Measurements from ENCODE around the gene RCAN3.

RCAN3 gene

DNA sequence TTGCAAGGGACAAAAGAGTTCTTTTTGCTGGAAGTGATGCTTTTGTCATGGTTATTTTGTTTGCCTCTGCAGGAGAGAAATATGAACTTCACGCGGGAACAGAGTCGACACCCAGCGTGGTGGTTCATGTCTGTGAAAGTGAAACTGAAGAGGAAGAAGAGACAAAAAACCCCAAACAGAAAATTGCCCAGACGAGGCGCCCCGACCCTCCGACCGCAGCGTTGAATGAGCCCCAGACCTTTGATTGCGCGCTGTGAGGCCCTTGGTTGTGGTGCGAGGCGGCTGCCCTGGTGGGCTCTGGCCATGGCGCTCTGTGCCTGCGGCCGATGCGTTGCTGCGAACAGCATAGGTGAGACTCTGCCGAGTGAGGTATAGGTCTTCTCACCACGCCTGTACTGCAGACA is 32.4 kb downstream of the RCAN3 start:
- Histone ChIP-seq H4K20me1 (peaks cover 9% of the 10 kb centered on the region; the same call in 1 of the 2 replicates), H3K4me3 (peak overlapping the region; percentile 58), H3K4me1 (peaks cover 37% of the 10 kb centered on the region), H3K36me3 (no peaks in the 10 kb centered on the region), H3K4me2 (peak overlapping the region; percentile 87), H3K27me3 (peaks cover 11% of the 10 kb centered on the region), H3K9ac (no peak overlapping the region), H3K9me3 (no peaks in the 10 kb centered on the region), H3K27ac (no peak overlapping the region)
- TF ChIP-seq Cebpa-rat (IDR thresholded peaks at IDR 0.05) = no peak

DNA sequence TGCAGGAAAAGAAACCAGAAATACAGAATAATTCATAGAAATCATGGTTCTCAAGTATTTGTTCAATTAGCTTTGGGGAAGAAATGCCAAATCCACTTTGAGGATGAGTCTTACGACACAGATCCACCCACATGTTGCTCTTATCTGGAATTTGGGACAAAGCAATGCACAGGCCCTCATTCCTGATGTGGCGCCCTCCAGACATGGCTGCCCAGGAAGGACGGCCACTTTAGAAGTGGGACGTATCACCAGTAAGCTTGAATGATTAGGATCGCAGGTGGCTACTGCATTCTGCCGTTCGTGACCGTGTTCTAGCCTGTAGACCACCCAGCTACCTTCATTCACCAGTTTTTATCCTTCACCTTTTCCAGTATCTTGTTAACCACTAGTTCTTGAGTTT is 33.1 kb downstream of the RCAN3 start:
- no peaks in the 10 kb centered on the region for H3K9me3 ChIP-seq
- no peak overlapping the region for H3K4me3 ChIP-seq
- TF ChIP-seq Cebpa-rat (IDR thresholded peaks at IDR 0.05) = no peak
- no peaks in the 10 kb centered on the region for H3K36me3 ChIP-seq
- peaks cover 11% of the 10 kb centered on the region for H3K27me3 ChIP-seq
- peak overlapping the region; percentile 87 for H3K4me2 ChIP-seq
- no peak overlapping the region for H3K9ac ChIP-seq
- H3K4me1 ChIP-seq = peaks cover 37% of the 10 kb centered on the region
- no peak overlapping the region for H3K27ac ChIP-seq
- H4K20me1 ChIP-seq = peaks cover 9% of the 10 kb centered on the region; the same call in 1 of the 2 replicates

DNA sequence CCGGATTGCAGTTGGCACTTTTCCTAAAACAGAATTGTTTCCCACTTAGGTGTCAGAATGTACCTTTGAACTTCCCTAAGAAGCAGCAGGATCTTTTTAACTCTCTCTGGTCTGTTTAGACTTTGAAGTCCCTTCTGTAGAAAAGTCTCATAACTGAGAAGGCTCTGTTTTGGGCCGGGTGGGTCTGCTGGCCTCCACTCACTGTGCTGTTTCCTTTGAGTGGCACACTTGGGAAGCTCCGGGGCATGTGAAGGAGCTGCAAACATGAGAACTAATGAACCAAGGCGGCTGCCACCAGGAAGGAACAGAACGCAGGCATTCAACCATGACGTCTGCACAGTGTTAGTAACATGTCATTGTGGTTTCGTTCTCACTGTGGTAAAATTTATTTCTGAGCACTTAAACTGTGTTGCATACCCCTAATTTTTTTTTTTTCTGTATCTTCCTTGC is 33.8 kb downstream of the RCAN3 start:
- no peak overlapping the region for H3K4me3 ChIP-seq
- H3K27me3 ChIP-seq = peaks cover 11% of the 10 kb centered on the region

DNA sequence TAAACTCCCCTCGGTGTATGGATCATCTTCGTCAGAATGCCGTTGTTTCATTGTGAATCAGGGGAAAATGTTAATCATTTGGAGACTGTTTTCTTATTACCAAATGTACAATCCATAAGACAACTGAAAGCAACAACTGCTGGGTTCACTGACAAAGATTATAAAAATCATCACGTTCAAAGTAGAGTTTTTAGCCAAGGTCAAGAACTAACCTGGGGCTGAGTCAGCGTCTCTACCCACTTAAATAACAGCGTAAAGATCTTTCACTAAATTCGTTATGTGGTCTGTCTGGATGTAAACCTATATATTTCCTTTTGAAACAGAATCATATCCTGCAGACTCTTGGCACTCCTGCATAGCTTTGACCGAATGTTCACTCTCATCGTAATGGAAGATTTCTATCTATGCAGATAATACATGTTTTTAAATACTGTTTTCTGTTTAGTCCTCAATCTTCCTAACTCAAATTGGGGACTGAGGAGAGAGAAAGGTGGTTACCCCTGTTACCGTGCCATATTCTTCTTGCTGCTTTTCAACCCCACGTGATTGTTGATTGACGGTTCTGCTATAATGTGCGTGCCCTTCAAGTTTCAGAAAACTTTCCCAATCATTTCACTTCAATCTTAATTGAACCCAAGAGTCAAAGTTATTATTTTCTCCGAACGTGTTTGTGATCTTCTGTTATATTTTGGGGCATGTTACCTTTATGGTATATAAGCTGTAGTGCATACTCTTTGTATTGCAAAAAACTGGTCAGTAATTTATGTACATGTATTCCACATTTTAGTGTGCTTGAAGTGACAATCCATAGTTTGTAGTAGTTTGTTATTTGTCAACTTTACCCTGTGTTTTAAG is 37.6 kb downstream of the RCAN3 start:
- TF ChIP-seq Cebpa-rat (IDR thresholded peaks at IDR 0.05) = no peak
- Histone ChIP-seq H3K9me3 (no peaks in the 10 kb centered on the region), H3K9ac (no peak overlapping the region), H3K4me1 (peaks cover 24% of the 10 kb centered on the region), H4K20me1 (peaks cover 9% of the 10 kb centered on the region; the same call in 1 of the 2 replicates), H3K27ac (no peak overlapping the region), H3K36me3 (no peaks in the 10 kb centered on the region), H3K4me3 (no peak overlapping the region), H3K27me3 (peaks cover 8% of the 10 kb centered on the region), H3K4me2 (no peak overlapping the region)

More for the DNA sequence above, 33.8 kb downstream of the RCAN3 start:
- Histone ChIP-seq H3K27ac (no peak overlapping the region), H3K9ac (no peak overlapping the region), H3K4me2 (peak overlapping the region; percentile 87), H4K20me1 (peaks cover 9% of the 10 kb centered on the region; the same call in 1 of the 2 replicates), H3K36me3 (no peaks in the 10 kb centered on the region), H3K4me1 (peaks cover 37% of the 10 kb centered on the region), H3K9me3 (no peaks in the 10 kb centered on the region)
- no peak for TF ChIP-seq Cebpa-rat (IDR thresholded peaks at IDR 0.05)

DNA sequence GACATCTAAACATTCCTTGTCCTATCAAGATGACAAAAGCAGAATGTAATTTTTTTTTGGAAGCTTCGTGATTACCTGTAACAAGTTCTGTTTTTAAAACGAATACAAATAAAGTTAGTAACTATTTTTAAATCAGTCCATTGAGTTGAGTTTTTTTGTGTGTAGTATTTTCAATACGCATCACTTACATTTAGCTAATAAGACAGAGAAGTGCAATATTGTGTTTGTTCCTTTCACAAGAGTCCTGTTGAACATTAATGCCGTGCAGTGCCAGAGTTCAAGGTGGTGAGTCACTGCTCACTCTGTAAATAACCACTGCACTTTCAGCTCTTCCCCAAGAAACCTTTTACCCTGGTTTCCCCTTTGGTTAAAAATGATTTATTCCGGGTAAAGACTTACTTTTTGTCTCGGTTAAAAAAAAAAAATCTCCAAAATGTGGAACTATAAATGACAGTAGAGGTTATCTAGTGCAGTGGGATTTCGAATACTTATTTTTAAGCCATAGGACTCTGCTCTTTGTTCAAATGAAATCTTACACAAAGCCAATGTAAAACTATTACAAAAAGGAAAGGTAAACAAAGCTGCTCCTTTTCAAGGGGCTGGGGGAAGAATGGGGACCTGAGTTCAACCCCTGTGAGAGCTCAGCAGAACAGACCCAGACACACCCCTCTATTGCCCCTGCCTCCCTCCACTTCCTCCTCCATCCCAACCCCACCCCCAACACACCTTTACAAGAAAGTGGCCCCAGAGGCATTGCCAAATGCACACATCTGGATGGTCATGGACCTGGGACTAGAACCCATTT is 38.5 kb downstream of the RCAN3 start:
- H3K9me3 ChIP-seq = no peaks in the 10 kb centered on the region
- no peak overlapping the region for H3K27ac ChIP-seq
- H3K27me3 ChIP-seq = no peaks in the 10 kb centered on the region
- H3K36me3 ChIP-seq = no peaks in the 10 kb centered on the region
- TF ChIP-seq Cebpa-rat (IDR thresholded peaks at IDR 0.05) = no peak
- peaks cover 3% of the 10 kb centered on the region; the same call in 1 of the 2 replicates for H4K20me1 ChIP-seq
- H3K9ac ChIP-seq = no peak overlapping the region
- peaks cover 16% of the 10 kb centered on the region for H3K4me1 ChIP-seq
- no peak overlapping the region for H3K4me2 ChIP-seq
- H3K4me3 ChIP-seq = no peak overlapping the region

DNA sequence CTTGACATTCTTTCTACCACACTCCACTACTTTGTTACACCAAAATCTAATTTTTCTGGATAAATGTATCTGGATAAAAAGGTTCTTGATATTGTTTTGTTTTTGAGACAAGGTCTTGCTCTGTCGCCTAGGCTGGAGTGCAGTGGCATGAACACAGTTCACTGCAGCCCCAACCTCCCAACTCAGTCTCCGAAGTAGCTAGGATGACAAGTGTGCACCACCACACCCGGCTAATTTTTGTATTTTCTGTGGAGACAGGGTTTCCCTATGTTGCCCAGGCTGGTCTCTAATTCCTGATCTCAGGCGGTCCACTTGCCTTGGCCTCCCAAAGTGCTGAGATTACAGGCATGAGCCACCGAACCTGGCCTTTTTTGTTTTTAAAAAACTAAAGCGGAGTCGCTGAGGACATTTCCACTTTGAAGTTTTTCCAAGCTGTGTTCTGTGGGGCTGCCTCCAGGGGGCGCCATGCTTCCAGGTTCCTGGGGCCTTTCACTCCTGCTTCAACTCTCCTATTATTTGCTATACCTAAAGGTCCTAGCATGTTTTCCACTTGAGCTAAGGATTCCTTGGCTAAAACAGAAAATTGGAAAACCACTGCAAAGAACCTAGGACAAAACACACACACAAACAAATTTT is 39.2 kb downstream of the RCAN3 start:
- no peaks in the 10 kb centered on the region for H3K27me3 ChIP-seq
- peaks cover 9% of the 10 kb centered on the region for H3K4me1 ChIP-seq
- TF ChIP-seq Cebpa-rat (IDR thresholded peaks at IDR 0.05) = no peak
- no peak overlapping the region for H3K4me2 ChIP-seq
- no peaks in the 10 kb centered on the region for H3K9me3 ChIP-seq
- no peak overlapping the region for H3K9ac ChIP-seq
- H3K36me3 ChIP-seq = no peaks in the 10 kb centered on the region
- no peak overlapping the region for H3K27ac ChIP-seq
- no peaks in the 10 kb centered on the region; the same call in 1 of the 2 replicates for H4K20me1 ChIP-seq
- no peak overlapping the region for H3K4me3 ChIP-seq

DNA sequence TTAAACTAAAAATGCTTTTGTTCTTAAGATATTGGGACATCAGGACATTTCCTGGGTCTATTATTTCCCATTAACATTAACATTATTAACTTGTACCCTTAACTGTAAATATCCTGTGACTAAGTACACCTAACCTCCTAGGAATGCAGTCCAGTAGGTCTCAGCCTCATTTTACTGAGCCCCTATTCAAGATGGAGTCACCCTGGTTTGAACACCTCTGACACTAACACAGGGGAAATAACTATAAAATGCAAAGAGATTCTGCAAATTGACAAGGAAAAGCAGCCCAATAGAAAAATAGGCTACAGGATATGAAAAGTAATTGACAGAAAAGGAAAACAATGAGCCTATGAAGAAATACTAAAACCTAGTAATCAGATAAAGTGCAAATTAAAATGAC is 41.6 kb downstream of the RCAN3 start:
- H3K9me3 ChIP-seq = no peaks in the 10 kb centered on the region
- no peak for TF ChIP-seq Cebpa-rat (IDR thresholded peaks at IDR 0.05)
- H3K9ac ChIP-seq = no peak overlapping the region
- H3K4me1 ChIP-seq = 0 out of 2 replicates have a peak, but pooled peaks cover 6% of the 10 kb centered on the region
- no peak overlapping the region for H3K4me2 ChIP-seq
- no peak overlapping the region for H3K4me3 ChIP-seq
- H3K27ac ChIP-seq = no peak overlapping the region
- no peaks in the 10 kb centered on the region for H3K36me3 ChIP-seq
- H4K20me1 ChIP-seq = no peaks in the 10 kb centered on the region
- H3K27me3 ChIP-seq = no peaks in the 10 kb centered on the region

DNA sequence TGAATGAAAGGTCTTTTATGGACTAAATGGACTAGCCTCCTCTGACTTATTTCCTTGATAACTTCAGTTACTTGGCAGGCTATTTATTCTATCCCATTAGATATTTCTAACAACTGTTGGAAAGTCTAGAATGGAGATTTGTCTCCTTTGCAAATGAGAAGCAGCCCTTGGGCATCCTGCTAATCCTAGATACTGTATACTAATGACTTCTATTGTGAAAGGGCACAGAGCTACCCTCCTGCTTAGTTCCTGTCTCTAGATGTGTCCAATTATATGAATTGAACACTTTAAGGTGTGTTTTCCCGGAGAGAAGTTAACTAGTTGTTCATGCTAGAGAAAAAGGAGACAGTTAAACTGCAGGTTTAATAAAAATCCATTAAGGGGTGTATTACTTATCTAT is 43.0 kb downstream of the RCAN3 start:
- no peaks in the 10 kb centered on the region for H3K9me3 ChIP-seq
- H4K20me1 ChIP-seq = no peaks in the 10 kb centered on the region
- H3K27ac ChIP-seq = no peak overlapping the region
- no peak for TF ChIP-seq Cebpa-rat (IDR thresholded peaks at IDR 0.05)
- H3K36me3 ChIP-seq = no peaks in the 10 kb centered on the region
- no peak overlapping the region for H3K9ac ChIP-seq
- no peaks in the 10 kb centered on the region for H3K27me3 ChIP-seq
- H3K4me2 ChIP-seq = no peak overlapping the region
- H3K4me3 ChIP-seq = no peak overlapping the region
- 0 out of 2 replicates have a peak, but pooled peaks cover 8% of the 10 kb centered on the region for H3K4me1 ChIP-seq

DNA sequence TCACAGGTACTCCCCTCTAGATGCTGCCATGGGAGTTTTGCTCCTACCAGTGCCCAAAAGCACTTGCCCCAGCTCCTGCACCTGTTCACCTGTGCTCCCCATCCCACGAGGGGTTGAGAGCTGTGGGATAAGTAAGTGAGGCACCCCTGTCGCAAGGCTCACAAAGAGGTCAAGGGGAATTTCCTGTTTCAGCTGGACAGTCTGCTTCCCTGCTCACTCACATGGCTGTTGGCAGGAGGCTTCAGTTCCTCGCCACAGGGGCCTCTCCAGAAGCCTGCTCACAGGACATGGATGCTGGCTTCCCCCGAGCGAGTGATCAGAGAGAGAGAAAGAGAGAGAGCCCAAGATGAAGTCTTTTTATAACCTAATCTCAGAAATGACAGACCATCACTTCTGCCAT is 44.6 kb downstream of the RCAN3 start:
- no peaks in the 10 kb centered on the region for H3K9me3 ChIP-seq
- H3K36me3 ChIP-seq = no peaks in the 10 kb centered on the region
- no peak for TF ChIP-seq Cebpa-rat (IDR thresholded peaks at IDR 0.05)
- H3K27ac ChIP-seq = no peak overlapping the region
- H3K4me2 ChIP-seq = no peak overlapping the region
- 0 out of 2 replicates have a peak, but pooled peaks cover 8% of the 10 kb centered on the region for H3K4me1 ChIP-seq
- H3K27me3 ChIP-seq = peaks cover 8% of the 10 kb centered on the region
- no peak overlapping the region for H3K9ac ChIP-seq
- H4K20me1 ChIP-seq = no peaks in the 10 kb centered on the region
- H3K4me3 ChIP-seq = no peak overlapping the region

Measured in BLaER1 (cell line).